ENCODE measurements around the gene PARD6G.

DNA sequence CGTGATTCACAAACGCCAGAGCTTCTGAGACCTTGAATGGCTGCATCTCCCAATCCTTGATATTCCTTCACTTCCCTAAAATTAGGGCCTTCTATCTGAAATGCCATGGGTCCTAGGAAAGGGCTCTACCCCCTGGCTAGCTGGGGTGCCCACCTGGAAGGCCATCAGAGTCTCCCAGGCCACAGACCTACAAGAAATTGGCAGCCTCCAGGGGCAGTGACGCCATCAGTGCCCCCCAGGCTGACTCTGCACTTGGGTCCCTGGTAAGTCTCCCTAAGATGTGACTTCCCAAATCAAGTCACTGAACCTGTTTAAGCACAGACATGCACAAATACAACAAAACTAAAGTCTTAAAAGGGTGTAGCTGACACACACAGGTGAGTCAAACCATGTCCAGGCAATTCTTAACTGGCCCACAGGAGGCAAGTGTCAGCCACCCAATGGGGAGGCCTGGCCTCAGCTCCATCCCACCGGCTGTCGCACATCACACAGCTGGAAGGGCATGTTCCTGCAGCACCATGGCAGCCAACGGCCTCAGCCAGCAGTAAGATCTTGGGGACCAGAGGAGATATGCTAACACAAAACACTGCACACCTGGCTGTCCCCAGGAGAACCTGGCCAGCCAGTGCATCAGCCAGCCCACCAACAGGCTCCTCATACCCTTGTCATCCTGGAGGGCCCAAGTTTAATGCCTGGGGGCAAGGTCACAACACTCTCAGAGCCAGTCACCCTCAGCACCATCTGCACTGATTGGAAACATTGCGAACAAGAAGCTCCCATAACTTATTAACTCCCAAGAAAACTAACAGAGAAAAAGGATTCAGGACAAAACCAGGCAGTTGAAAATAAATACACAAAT is 5.2 kb downstream of the PARD6G start:
- TF ChIP-seq SP1 (IDR thresholded peaks at IDR 0.05) (no peak), BHLHE40 (IDR thresholded peaks at IDR 0.05; ENCODE audit: borderline replicate concordance) (no peak), ELF4 (IDR thresholded peaks at IDR 0.05) (no peak)

Measured in HEK293T (cell line).